HepG2 (cell line): ENCODE measurements around the gene BEST2. TPM values are rescaled to one million over a fixed set of nuclear protein-coding genes. Genes with fewer than 3 reads are reported as not detected.

ENCODE experiments used
- ATAC-seq: fragments of 200-7000 bp; cut with Tn5 transposase; 3 replicates; pipeline ENCODE4 v1.9.1; 2020; ENCODE audit warnings: mild to moderate bottlenecking, moderate library complexity
- BruUV-seq: library from RNA; stranded (reverse); fragments of 400-500 nt; replicated peaks from 2 replicates; lab custom pipeline; 2021; lab: Mats Ljungman, UMichigan
- CTCF ChIA-PET: fragments of 300-600 bp; formaldehyde crosslinking; extraction: SDS; loops from one replicate; lab custom pipeline; 2021; ENCODE audit warnings: low total read pairs, inconsistent platforms, low intra/inter-chr PET ratio; lab: Yijun Ruan, JAX
- POLR2A ChIA-PET: fragments of 350-600 bp; sonication (Branson Sonifier 250); formaldehyde crosslinking; loops from one replicate; lab custom pipeline; 2020; ENCODE audit warnings: antibody characterized with exemption, inconsistent platforms; lab: Yijun Ruan, JAX
- DNase-seq: peaks from one replicate; pipeline ENCODE4 v3.0.0-alpha.2; 2015; ENCODE audit warnings: low spot score
- FAIRE-seq: peaks from 3 replicates; lab custom pipeline; 2011; peaks lifted over from hg19 to GRCh38; lab: Jason Lieb, UNC
- H2AFZ ChIP-seq: one replicate; pipeline ENCODE4 v1.6.1; 2011; ENCODE audit warnings: low read length, inconsistent platforms
- H3K27ac ChIP-seq: fragments of 300-600 bp; 3 replicates; pipeline ENCODE4 v1.8.0; 2011; ENCODE audit warnings: mixed run types, mild to moderate bottlenecking, mixed read lengths, low read length, inconsistent platforms; ENCODE audit not compliant: insufficient read depth; ENCODE audit errors: extremely low read length
- H3K27me3 ChIP-seq, 2 experiments: fragments of 200-600 bp in 1 of 2; 2 replicates in 1 of 2; 3 replicates in 1 of 2; pipeline versions ENCODE4 v1.6.0 to v1.8.0; 2011; ENCODE audit warnings: low read length in 2 of 2, mild to moderate bottlenecking in 2 of 2, moderate library complexity in 2 of 2, inconsistent platforms in 1 of 2; ENCODE audit not compliant: insufficient read depth in 2 of 2, control insufficient read depth in 1 of 2
- H3K36me3 ChIP-seq, 2 experiments: fragments of 200-600 bp in 1 of 2; replicated peaks in 1 of 2; 2 replicates in 1 of 2; 3 replicates in 1 of 2; pipeline versions ENCODE4 v1.5.1 to v1.8.0; 2011; ENCODE audit warnings: low read length in 2 of 2, inconsistent platforms in 1 of 2; ENCODE audit not compliant: insufficient read depth in 2 of 2, control insufficient read depth in 1 of 2
- H3K4me1 ChIP-seq: 2 replicates; pipeline ENCODE4 v1.5.1; 2012; ENCODE audit warnings: low read length, inconsistent platforms; ENCODE audit not compliant: insufficient read depth
- H3K4me2 ChIP-seq: 2 replicates; pipeline ENCODE4 v1.6.0; 2011; ENCODE audit warnings: low read depth, low read length, inconsistent platforms
- H3K4me3 ChIP-seq, 3 experiments: fragments of 200-600 bp in 1 of 3; sonication (generic), shearing (Covaris generic) in 1 of 3; replicated peaks in 1 of 3; 2 replicates each; pipeline ENCODE4 v1.5.1; 2011 to 2016; ENCODE audit warnings: low read length in 3 of 3, inconsistent platforms in 2 of 3, low read depth in 2 of 3, mild to moderate bottlenecking in 2 of 3, control low read depth in 1 of 3, mixed read lengths in 1 of 3; ENCODE audit not compliant: insufficient read depth in 1 of 3
- H3K79me2 ChIP-seq: one replicate; pipeline ENCODE4 v1.6.1; 2011; ENCODE audit warnings: low read length, inconsistent platforms; ENCODE audit not compliant: insufficient read depth
- H3K9ac ChIP-seq: 2 replicates; pipeline ENCODE4 v1.6.0; 2011; ENCODE audit warnings: mild to moderate bottlenecking, low read depth, low read length, inconsistent platforms; ENCODE audit not compliant: insufficient read depth
- H3K9me3 ChIP-seq: 2 replicates; pipeline ENCODE4 v1.5.1; 2012; ENCODE audit warnings: mild to moderate bottlenecking, low read length
- H4K20me1 ChIP-seq: 2 replicates; pipeline ENCODE4 v1.6.0; 2011; ENCODE audit warnings: inconsistent platforms, mild to moderate bottlenecking, low read length, moderate library complexity; ENCODE audit not compliant: insufficient read depth
- ZNF124 ChIP-seq: sonication (generic); formaldehyde crosslinking; IDR thresholded peaks from 2 replicates; pipeline ENCODE4 v1.4.0; 2020; ENCODE audit warnings: missing genetic modification reagents
- ZNF331 ChIP-seq: sonication (generic); formaldehyde crosslinking; IDR thresholded peaks from 2 replicates; pipeline ENCODE4 v1.4.0; 2020; ENCODE audit warnings: missing genetic modification reagents
- WGBS: methylation state at CpG from one replicate; pipeline ENCODE4 v1.1.6; 2017; ENCODE audit warnings: low lambda C conversion rate; 5-methylcytosine and 5-hydroxymethylcytosine counted together
- in situ Hi-C: cut with HindIII; loops from 2 replicates; pipeline ENCODE4 v1.10.0; 2017; ENCODE audit warnings: low pct_unique_long_range_greater_than_20kb; ENCODE audit not compliant: extremely low pct_ligation_motif_present
- intact Hi-C: fragments of 100-400 bp; cut with micrococcal nuclease; formaldehyde crosslinking; loops from one replicate; pipeline ENCODE4 v1.10.0; 2022; ENCODE audit not compliant: unreplicated experiment
- polyA plus RNA-seq, 8 experiments: library from polyadenylated mRNA; depleted of rRNA in 3 of 8; stranded (reverse) in 7 of 8; unstranded in 1 of 8; fragments of >200 nt; fragmentation: Illumina TruSeq in 4 of 8; extraction: Trizol in 4 of 8; gene quantifications; 2 replicates each; pipeline versions ENCODE4 v1.2.1 to v1.2.3, GENCODE V29; 2011 to 2016; ENCODE audit warnings: low read depth in 4 of 8, missing spikeins in 1 of 8, mixed read lengths in 1 of 8; ENCODE audit not compliant: insufficient read depth in 1 of 8
- total RNA-seq, 5 experiments: library from RNA; depleted of rRNA; stranded (reverse); fragments of >200 nt; fragmentation: Illumina TruSeq; extraction: Trizol; gene quantifications; 2 replicates each; pipeline ENCODE4 v1.2.3, GENCODE V29; 2016; ENCODE audit warnings: low read depth in 1 of 5
- TF ChIP-seq, protein P1 (sequence below): sonication (generic); formaldehyde crosslinking; conservative IDR thresholded peaks from 2 replicates; pipeline ENCODE4 v1.4.0; 2020; ENCODE audit warnings: missing genetic modification reagents
- TF ChIP-seq, protein P2 (sequence below): IDR thresholded peaks from 2 replicates; pipeline ENCODE4 v1.6.1; 2016; ENCODE audit warnings: missing biosample characterization, missing genetic modification reagents, low read depth
- TF ChIP-seq, protein P3 (sequence below): sonication (generic); formaldehyde crosslinking; IDR thresholded peaks from 2 replicates; pipeline ENCODE4 v1.4.0; 2020; ENCODE audit warnings: mild to moderate bottlenecking, missing genetic modification reagents
- TF ChIP-seq, protein P4 (sequence below): sonication (generic); formaldehyde crosslinking; IDR thresholded peaks from 2 replicates; pipeline ENCODE4 v1.4.0; 2020; ENCODE audit warnings: missing genetic modification reagents, borderline replicate concordance

BEST2 gene
- total and polyA plus RNA-seq, 2 of the 13 experiments (the other 11 are each of a cell fraction or from before 2014, with no cell fraction given), result not detected

DNA sequence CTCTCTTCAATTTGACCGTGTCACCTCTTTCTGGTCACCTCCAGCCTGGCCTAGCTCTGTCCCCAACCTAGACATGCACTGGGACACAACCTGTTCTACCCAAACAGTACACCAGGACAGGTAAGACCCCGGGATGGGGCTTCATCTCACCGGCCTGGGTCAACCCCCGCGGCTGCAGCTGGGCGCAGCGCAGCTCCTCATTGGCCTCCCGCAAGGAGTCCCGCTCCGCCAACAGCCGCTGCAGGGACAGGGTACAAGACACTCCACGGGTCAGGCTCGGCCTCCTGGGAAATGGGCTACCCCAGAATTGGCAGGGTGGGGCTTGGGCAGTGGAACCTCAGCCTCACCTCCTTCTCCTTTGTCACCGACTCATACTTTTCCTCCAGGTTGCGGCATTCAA is 16.1 kb downstream of the BEST2 start:
- DNase-seq, result no peak
- Histone ChIP-seq H4K20me1 (no peaks in the 10 kb centered on the region), H3K4me3 (no peak overlapping the region), H3K27me3 (no peaks in the 10 kb centered on the region), H3K79me2 (no peaks in the 10 kb centered on the region)
- WGBS, result 95% methylated on average over 15 of the region's 15 CpGs
- FAIRE-seq, result no peak
- BruUV-seq, result no TSS peak
- TF ChIP-seq, protein P1, sequence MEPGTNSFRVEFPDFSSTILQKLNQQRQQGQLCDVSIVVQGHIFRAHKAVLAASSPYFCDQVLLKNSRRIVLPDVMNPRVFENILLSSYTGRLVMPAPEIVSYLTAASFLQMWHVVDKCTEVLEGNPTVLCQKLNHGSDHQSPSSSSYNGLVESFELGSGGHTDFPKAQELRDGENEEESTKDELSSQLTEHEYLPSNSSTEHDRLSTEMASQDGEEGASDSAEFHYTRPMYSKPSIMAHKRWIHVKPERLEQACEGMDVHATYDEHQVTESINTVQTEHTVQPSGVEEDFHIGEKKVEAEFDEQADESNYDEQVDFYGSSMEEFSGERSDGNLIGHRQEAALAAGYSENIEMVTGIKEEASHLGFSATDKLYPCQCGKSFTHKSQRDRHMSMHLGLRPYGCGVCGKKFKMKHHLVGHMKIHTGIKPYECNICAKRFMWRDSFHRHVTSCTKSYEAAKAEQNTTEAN, result no peak
- TF ChIP-seq, protein P2, sequence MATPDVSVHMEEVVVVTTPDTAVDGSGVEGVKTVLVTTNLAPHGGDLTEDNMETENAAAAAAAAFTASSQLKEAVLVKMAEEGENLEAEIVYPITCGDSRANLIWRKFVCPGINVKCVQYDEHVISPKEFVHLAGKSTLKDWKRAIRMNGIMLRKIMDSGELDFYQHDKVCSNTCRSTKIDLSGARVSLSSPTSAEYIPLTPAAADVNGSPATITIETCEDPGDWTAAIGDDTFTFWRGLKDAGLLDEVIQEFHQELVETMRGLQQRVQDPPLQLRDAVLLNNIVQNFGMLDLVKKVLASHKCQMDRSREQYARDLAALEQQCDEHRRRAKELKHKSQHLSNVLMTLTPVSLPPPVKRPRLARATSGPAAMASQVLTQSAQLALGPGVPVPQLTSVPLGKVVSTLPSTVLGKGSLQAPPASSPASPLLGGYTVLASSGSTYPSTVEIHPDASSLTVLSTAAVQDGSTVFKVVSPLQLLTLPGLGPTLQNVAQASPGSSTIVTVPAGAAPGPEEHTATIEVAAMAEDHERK (CRISPR knock-in tag), result no peak
- TF ChIP-seq ZNF124 (CRISPR knock-in tag) (no peak), ZNF331 (CRISPR knock-in tag) (no peak)
- TF ChIP-seq, protein P3, sequence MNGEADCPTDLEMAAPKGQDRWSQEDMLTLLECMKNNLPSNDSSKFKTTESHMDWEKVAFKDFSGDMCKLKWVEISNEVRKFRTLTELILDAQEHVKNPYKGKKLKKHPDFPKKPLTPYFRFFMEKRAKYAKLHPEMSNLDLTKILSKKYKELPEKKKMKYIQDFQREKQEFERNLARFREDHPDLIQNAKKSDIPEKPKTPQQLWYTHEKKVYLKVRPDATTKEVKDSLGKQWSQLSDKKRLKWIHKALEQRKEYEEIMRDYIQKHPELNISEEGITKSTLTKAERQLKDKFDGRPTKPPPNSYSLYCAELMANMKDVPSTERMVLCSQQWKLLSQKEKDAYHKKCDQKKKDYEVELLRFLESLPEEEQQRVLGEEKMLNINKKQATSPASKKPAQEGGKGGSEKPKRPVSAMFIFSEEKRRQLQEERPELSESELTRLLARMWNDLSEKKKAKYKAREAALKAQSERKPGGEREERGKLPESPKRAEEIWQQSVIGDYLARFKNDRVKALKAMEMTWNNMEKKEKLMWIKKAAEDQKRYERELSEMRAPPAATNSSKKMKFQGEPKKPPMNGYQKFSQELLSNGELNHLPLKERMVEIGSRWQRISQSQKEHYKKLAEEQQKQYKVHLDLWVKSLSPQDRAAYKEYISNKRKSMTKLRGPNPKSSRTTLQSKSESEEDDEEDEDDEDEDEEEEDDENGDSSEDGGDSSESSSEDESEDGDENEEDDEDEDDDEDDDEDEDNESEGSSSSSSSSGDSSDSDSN (CRISPR knock-in tag), result no peak
- TF ChIP-seq, protein P4, sequence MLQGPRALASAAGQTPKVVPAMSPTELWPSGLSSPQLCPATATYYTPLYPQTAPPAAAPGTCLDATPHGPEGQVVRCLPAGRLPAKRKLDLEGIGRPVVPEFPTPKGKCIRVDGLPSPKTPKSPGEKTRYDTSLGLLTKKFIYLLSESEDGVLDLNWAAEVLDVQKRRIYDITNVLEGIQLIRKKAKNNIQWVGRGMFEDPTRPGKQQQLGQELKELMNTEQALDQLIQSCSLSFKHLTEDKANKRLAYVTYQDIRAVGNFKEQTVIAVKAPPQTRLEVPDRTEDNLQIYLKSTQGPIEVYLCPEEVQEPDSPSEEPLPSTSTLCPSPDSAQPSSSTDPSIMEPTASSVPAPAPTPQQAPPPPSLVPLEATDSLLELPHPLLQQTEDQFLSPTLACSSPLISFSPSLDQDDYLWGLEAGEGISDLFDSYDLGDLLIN (CRISPR knock-in tag), result no peak
- TF ChIP-seq, all 625 proteins: peak for 0
- POLR2A ChIA-PET, result interaction anchor here (2.4 kb wide), 1 partner anchor 25 kb away, joined by 31 read pairs; the partner anchor contains the start of gene JUNB
- Histone ChIP-seq H3K4me1 (0 out of 2 replicates have a peak, but pooled peaks cover 4% of the 10 kb centered on the region), H3K4me2 (no peak overlapping the region), H3K36me3 (0 out of 5 replicates have a peak, but pooled peaks cover 0 to 1% of the 10 kb centered on the region in 2 experiments), H3K9ac (no peak overlapping the region), H3K27ac (no peak overlapping the region), H2AFZ (no peak overlapping the region), H3K9me3 (no peaks in the 10 kb centered on the region)
- intact Hi-C loops (loop anchor here (2.0 kb wide), 1 partner anchor 81 kb away; no protein-coding TSS in a partner anchor), in situ Hi-C loops (loop anchor here (5.0 kb wide), 1 partner anchor 35 kb away; the partner anchor contains the start of genes PRDX2 and THSD8)
- CTCF ChIA-PET, result no interaction called here
- ATAC-seq, result no peak
